HT1080 (cell line): Measurements from ENCODE around the gene PARS2. TPM values are rescaled to one million over a fixed set of nuclear protein-coding genes. Genes with fewer than 3 reads are reported as not detected.
"Not testable (repeated sequence)": the region's sequence is repeated elsewhere in the genome, so short reads cannot be mapped to it uniquely, and the experiment has no call there.

Experiments
- DNase-seq: peaks from one replicate; pipeline ENCODE4 v3.0.0-alpha.2; 2015; ENCODE audit warnings: low read depth
- total RNA-seq: library from RNA; depleted of rRNA; stranded (reverse); fragments of >200 nt; shearing (Covaris generic); gene quantifications from 2 replicates; pipeline ENCODE4 v1.2.3, GENCODE V29; 2014

Gene PARS2
- total RNA-seq, 1 experiment from 2014 or later: 8.6 TPM

DNA sequence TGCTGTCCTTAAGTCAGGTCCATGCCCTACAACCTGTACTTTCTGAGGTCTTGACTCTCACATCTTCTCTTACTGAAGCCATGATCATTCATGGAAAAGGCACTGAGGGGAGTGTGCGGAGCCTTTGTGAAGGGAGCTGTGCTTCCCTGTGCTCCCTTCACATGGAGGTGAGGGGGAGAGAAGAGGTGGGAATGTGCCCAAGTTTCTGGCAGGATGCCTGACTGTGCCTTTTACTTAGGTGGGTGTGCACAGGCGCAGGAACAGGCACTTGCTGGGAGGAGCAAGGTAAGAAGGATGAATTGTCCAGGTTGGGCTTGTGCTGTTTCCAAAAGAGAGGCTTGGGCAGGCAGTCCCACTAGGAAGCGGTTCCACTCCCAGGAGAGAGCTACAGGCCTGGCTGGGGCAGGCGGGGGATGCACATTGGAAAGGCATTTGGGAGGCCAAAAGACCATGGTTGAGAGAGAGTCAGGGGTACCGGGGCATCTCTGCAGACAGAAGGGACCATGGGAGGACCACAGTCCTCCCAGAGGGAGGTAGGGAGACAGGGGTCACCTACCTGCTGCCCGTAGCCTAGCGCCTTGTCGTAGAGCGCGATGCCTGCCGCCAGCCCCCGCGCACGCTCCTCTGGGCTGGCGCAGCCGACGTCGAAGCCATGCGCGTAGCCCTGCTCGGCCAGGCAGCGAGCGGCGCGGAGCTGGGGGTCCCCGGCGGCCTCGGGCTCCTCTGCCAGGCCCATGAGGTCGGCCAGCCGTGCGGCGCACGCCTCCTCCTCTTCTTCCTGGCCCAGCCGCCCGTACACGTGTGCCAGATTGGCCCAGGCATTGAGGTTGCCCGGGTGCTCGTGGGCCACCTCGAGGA, 35.9 kb upstream of the PARS2 start:
- no peak for DNase-seq

DNA sequence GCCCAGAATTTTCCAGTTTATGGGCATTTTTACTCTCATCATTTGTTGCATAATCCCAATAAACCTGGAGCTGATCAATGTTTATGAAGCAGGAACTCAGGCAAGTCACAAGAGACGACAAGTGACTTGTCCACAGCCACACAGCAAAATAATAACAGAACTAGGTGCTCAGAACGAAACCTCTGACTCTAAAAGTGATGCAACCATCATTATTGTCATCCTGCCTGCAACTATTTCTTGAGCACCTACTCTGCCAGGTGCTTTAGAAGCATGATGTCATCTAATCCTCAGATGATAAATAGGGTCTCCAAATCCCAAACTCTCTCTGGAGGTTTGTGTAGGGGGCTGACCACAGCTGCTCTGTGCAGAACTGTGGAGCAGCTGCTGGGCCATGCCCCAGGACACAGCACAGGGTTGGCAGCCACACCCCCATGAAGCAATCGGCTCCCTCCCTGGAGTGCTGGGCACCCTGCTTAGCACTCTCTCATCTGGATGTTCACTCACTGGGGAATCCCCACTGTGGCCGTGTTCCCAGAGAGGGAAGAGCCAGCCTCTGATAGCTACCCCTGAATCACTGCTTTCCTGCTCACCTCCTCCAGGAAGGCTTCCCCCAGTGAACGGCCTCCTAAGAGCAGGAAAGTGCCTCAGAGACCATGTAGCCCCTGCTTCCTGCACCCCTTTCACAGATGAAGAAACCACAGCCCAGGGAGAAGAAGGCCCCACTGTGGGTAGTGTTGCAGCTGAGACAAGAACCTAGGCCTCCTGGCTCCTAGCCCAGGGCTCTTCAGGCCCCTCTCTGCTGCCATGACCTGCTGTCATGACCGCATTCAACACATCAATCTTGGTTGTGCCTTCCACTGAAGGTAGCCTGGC, 34.7 kb upstream of the PARS2 start:
- DNase-seq: no peak

DNA sequence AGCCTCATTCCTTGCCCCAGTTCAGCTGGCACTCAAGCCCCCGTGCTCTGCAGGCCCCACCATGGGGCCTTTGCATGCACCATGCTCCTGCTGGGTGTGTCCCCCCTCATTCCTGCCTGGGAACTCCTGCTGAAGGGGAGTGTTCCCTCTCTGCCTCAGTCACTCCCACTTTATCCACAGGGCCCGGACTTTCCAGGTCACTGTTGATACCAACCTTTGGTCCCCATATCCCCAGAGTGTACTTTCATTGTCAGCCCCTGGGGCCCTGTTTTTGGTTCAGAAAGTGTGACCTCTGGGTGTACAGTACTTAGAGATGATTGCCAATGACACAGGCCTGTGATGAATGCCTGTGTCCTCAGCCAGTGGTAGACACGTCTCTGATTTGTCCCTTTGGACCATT, 33.9 kb upstream of the PARS2 start:
- no peak for DNase-seq

DNA sequence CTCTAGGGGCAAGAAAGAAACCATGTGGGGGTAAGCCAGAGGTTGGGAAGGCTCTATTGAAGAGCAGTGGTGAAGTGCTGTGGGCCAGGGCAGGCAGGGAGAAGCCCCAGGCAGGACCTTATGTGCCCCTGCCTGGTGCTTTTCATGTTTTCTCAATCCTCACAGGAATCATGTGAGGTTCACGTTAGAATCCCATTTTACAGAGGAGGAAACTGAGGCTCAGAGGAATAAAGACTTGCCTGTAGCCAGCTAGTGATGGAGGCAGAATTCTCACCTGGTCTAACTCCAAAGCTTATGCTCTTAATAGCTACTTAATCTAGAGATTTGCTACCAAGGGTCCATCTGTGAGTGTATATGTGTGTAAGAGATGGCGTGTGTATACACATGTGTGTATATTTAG, 32.6 kb upstream of the PARS2 start:
- DNase-seq: no peak

DNA sequence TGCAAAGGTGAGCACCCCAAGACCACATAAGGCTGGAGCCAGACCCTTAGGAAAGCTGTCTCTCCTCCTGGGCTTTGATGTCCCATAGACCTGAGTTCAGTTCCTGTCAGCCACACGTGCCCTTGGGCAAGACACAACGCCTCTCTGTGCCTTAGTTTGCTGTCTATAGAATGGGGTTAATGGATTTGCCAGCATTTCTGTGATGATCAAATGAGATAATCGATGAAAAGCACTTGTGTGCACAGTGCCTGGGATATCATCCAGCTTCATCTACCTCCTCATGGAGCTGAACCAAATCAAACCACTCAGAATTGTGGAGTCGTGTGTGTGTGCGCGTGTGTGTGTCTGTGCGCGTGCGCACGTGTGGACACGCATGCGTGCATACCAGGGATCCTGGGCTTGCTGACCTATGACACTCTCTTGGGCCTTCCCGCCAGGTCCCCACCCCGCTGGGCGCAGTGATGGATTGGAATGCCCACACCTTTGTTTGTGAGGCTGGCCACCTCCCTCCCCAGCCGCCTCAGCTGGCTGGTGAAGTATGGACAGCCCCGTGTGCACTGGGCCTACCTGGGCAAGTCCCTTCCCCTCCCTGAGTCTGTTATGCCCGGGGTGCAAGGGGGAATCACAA, 31.6 kb upstream of the PARS2 start:
- no peak for DNase-seq

DNA sequence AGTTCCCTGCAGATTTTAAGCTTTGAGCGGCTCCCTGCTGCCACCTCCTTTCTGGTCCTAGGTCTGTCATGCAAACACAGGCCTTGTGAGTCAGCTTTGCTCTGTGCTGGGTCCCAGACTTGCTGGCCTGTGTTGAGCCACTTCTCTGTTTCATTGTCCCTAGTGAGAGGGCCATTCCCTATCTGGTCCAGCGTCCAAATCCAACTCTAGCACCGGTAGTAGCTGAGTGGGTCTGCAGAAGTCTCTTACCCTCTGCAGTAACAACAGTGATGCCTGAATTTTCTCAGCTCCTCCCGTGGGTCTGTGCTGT, 31.0 kb upstream of the PARS2 start:
- no peak for DNase-seq

DNA sequence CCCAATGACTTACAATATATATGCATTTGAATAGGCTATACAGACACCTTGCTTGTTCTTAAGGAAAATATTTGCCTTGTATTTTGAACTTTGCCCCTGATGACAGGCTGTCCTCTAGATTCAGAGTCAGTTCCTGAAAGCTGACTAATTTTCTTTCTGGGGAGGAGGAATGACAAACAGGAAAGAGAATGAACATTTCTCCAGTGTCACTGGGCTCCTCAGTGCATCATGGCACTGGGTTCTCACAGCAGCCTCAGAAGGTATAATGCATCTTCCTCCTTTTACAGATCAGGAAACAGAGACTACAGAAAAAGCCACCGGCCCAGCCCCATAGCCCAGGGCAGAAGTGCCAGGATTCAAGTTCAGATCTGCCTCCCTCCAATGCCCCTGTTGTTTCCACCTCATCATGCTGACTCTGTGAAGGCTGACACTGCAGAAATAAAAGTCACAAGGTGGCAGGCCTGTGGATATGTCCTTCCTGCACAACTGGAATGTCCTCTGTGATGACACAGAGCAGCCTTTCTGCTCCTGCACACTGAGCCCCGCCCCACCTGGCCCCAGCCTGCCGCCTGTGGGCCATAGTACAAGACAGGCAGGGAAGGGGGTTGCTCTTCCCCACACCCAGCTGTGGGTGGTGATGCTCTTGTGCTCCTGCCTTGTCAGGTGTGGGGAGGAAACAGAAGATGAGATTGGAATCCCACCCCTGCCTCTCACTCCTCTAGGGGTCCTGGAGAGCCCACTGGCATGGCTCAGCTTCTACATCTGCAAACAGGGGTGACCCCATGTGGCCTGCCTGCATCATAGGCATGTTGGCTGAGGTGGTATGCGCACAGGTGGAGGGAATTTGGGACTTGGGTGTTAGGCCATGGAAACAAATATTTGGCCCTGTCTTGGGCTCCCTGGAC, 30.4 kb upstream of the PARS2 start:
- peak; percentile 58 for DNase-seq

DNA sequence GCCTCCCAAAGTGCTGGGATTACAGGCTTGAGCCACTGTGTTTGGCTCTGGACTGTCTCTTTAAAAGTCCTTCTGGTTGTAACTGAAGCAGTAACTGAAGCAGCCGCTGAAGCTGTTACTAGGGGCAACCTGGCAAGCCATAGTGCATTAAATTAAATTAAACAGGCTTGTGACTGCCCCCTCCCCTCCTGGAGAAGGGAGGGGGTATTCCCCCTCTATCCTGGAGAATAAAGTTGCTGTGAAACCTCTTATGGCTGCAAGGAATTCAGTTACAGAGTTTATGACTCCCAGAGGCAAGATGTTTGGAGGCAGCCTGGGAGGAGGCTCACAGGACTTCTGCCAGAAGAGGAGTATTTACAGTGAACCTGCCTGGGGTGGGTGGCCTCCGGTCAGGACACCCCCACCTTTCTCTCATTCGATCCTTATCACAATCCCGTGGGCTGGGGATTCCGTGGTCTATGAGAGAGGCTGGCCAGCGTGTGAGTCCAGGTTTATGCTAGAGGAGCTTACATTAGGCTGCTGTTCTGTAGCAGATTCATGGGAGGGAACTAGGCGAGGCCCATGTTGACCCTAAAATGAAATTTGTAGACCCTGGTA, 28.5 kb upstream of the PARS2 start:
- no peak for DNase-seq

DNA sequence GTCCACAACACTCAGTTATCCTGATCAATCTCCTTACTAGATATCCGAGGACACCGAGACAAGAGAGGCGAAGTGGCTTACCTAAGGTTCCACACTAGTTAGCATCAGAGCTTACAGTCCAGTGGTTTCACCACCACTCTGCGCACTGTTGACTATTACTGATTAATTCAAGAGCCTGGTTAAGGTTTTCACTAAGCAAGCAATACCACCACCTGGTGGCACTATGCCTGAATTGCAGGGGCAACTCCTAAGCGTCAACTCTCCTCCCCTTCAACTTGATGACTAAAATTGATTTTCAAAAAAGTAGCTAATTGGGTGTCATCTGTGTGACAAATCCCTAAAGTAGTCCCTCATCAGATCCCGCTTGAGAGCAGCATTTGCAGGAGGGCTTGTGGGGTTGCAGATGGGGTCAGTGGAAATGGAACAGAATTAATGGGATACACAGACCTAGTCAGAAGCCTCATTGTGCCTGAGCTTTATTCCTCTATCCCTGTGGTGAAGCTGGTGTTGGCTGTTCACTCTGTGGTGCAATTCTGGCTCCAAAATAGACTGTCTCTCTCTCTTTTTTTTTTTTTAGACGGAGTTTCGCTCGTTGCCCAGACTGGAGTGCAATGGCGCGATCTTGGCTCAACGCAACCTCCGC, 27.7 kb upstream of the PARS2 start:
- peak; percentile 53 for DNase-seq

DNA sequence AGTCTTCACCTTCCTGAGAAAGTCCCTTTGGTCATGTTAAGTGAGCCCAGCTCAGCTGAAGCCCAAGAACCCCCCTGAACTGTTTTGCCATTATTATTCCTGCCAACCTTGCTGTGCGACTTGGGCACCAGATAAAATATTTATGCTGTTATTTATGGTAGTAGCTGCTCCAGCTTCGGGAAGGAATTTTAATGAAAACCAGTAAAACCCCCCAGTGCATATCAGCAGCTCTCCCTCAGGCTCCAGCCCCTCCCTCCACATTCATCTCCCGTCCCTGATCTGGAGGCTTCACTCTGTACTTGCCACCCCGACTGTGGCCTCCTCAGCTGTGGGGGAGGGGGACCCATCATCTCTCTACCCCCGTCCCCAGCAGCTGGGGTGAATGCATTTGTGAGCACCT, 24.1 kb upstream of the PARS2 start:
- no peak for DNase-seq

DNA sequence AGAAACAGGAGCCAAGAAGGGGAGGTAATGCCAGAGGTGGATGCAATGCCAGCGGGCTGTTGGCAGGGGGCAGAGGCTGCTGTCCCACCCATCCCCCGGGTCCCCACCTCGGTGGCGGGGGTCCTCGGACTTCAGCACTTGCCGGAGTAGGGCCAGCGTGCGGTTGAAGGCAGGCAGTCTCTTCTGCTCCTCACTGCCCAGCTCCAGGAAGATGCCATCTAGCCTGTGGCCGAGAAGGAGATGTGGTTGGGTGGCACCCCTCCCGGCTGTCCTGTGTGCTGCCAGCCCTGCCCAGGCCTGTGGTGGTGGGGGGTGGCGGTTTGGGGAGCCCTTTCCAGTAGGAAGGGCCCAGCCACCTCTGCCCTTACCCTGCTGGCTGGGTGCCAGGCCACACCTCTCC, 23.3 kb upstream of the PARS2 start:
- no peak for DNase-seq

DNA sequence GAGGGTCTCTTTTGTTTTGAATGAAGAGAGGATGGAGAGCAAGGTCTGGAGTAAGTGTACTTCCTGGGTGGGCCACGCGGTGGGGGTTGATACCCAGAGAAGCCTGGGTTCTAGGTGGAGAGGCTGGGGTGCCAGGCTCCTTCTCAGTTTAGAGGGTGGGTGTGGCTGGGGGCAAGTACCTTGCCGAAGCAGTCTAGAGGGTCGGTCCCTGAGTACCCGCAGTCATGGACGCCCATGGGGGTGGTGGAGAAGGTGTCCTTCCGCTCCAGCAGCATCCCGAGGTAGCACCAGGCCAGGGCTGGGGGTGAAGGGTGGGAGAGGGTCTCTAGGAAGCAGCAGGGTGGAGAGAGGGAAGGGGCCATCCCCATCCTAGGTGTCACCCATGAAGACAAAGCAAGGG, 22.5 kb upstream of the PARS2 start:
- DNase-seq: no peak

DNA sequence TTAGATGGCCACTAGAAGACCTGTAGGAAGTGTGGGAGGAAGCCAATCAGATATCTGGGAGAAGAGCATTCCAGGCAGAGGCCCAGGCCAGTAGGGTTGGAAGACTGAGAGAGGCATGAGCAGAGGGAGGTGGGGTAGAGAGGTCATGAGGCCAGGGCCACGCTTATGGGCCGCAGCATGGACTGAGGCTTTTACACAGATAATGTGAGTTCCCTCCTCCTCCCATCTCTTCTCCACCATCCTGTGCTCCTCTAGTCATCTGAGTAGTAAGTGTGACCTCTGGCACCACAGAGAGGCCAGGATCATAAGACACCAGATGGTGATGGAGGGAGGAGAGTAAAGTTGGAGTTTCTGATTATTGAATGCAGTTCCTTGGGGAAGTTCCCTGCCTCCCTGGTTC, 19.7 kb upstream of the PARS2 start:
- no peak for DNase-seq

DNA sequence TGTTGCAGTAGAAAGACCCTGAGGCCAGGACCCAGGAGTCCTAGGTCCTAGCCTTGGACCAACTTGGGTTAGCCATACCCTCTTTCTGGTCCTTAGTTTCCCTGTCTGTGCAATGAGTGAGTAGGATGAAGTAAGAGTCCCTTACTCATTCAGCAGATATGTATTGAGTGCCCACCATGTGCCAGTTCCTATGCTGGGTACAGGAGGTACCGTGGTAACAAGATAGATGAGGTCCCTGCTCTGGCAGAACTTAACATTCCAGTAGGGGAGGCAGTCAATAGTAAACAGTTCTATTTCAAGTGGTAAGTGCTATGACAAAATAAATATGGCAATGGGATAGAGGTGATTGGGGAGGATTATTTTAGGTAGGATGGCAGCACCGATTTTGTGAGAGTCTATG, 18.3 kb upstream of the PARS2 start:
- no peak for DNase-seq

DNA sequence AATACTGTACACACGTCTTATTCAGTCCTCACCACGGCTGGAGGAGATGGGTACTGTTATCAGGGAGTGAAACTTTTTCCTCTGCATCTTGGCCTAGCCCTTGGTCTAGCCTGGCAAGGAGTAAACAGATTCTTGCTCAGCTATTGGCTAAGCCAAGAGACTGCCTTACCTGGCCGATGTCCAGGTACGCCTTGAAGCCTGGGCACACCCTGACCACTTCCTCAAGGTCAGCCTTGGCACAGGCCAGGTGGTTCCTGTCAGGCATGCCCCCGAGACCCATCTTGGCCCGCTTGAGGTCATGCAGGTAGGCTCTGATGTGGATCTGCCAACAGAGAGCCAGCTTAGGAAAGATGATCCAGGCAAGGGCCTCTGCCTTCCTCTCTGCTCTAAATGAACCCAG, 17.8 kb upstream of the PARS2 start:
- DNase-seq: no peak

DNA sequence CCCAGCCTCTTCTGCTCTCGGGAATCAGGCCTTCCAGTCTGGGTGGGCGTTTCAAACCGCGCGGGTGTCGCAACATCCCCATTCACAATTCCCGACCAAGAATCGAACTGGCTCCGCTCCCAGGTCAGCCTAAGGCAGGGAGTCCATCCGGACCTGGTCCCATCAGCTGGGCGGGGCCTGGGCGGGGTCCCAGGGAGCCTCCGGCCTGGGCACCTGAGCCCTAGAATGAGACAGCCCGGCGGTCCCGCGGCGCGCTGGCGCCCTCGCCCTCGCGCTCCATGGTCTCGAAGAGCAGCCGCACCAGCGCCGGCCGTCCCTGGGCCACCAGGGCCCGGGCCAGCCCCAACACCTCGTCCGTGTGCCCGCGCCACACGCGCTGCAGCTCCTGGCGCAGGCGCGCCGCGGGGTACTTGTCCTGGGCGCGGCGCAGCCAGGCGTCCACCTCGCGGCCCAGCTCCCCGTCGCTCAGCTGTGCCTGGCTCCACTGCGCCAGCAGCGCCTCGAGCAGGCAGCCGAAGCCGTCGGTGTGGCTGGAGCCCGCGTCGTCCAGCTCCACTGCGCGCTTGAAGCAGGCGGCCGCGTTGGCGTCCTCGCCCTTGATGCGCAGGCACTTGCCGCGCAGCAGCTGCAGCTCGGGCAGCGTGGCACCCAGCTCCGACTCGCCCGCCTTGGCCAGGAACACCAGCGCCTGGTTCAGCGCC, 16.9 kb upstream of the PARS2 start:
- DNase-seq: no peak

DNA sequence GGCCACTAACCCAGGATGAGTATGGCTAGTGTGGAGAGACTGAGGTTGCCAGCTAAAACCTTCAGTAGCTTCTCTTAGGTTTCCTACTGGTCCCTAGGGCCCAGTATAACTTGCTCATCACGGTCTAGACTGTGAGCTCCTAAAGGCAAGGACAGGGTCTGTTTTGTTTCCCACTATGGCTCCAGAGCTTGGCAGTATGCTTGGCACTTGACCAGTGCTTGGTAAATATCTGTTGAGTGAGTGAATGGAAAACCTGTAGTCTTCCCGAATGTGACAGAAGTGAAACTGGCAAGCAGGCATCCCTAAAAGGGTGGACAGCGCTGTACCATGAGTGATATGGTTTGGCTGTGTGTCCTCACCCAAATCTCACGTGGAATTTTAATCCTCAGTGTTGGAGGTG, 13.1 kb upstream of the PARS2 start:
- DNase-seq: no peak

DNA sequence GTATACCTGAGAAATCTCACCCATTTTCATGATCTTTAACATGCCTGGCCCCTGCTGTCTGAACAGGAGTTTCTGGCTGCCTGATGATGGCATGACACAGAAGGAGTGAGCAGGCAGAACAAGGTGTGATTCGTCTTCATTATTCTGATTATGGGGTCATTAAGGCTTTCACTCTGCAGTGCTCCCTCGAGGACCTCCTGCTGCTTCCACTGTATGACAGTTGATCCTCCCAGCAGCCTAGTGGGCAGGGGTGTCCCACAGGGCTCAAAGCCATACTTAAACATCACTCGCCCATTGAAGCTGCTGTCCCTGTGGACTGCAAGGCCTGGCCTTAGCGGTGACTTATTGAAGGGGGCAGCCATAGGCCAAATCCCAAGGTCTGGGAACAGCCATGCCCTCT, 12.7 kb upstream of the PARS2 start:
- DNase-seq: no peak

DNA sequence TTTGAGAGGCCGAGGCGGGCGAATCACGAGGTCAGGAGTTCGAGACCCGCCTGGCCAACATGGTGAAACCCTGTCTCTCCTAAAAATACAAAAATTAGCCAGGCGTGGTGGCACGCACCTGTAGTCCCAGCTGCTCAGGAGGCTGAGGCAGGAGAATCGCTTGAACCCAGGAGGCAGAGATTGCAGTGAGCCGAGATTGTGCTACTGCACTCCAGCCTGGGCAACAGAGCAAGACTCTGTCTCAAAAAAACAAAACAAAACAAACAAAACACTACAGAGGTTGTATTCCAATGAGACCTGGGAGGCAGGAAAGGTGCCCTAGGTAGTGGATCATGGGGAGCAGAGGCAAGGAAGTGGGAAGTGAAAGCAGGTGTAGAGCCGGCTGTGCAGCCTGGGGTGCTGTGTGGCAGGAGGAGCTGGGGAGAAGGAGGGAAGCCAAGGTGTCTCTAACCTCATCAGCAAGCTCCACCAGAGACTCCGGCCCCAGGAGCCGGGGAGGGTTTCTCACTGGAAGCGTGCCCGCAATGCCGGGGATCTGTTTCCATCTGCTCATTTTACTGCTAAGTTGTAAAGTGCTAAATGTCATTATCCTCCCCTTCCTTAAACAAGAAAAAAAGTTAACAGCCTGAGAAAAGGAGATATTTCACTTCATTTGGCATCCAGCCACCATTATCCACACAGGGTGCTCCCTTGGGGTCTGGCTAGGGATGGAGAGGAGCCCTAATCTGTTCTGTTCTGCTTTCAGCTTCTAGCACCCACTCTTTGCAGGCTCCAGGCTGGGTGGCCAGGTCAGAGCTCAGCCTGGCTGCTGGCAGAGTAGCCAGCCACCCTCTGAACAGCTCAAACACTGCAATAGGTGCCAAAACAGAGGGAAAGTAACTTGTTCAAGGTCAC, 11.8 kb upstream of the PARS2 start:
- not testable (repeated sequence) for DNase-seq
